GM12878 (cell line): Measurements from ENCODE around the gene ABT1. TPM values are rescaled to one million over a fixed set of nuclear protein-coding genes. Genes with fewer than 3 reads are reported as not detected.

Experiments
- FOXM1 ChIP-seq: IDR thresholded peaks from 2 replicates; pipeline ENCODE4 v1.6.1; 2012; ENCODE audit warnings: low read depth, mild to moderate bottlenecking, inconsistent platforms, low read length, moderate library complexity
- HDAC2 ChIP-seq: fragments of 200-600 bp; sonication (generic); IDR thresholded peaks from 2 replicates; pipeline ENCODE4 v1.6.1; 2017
- IKZF1 ChIP-seq: fragments of 450-650 bp; conservative IDR thresholded peaks from 2 replicates; pipeline ENCODE4 v1.6.1; 2017; ENCODE audit warnings: antibody characterized with exemption, mild to moderate bottlenecking
- MYC ChIP-seq: IDR thresholded peaks from 2 replicates; pipeline ENCODE4 v1.6.1; 2011; ENCODE audit warnings: mild to moderate bottlenecking, low read length, moderate library complexity, inconsistent platforms; ENCODE audit not compliant: insufficient read depth, insufficient replicate concordance, insufficient read length, severe bottlenecking
- RELA ChIP-seq: fragments of 450-650 bp; IDR thresholded peaks from 2 replicates; pipeline ENCODE4 v1.8.0; 2014; ENCODE audit warnings: borderline replicate concordance; ENCODE audit not compliant: partially characterized antibody
- STAT1 ChIP-seq: fragments of 450-650 bp; conservative IDR thresholded peaks from 2 replicates; pipeline ENCODE4 v1.6.1; 2014; ENCODE audit warnings: antibody characterized with exemption, mild to moderate bottlenecking
- TCF12 ChIP-seq: IDR thresholded peaks from 2 replicates; pipeline ENCODE4 v1.6.1; 2011; ENCODE audit warnings: low read depth, mild to moderate bottlenecking, low read length
- ZBED1 ChIP-seq: IDR thresholded peaks from 2 replicates; pipeline ENCODE4 v1.6.1; 2016; ENCODE audit warnings: borderline replicate concordance
- polyA plus RNA-seq, 11 experiments: library from polyadenylated mRNA; depleted of rRNA in 4 of 11; unstranded in 6 of 11; stranded (reverse) in 5 of 11; fragments of >200 nt; fragmentation: Nextera tagmentation in 4 of 11; fragmentation: Illumina TruSeq in 1 of 11; extraction: Ambion mirVana in 4 of 11; extraction: Trizol in 1 of 11; gene quantifications; 1 replicate in 1 of 11; 2 replicates in 10 of 11; pipeline versions ENCODE4 v1.2.1 to v1.2.3, GENCODE V29; 2011 to 2016; ENCODE audit warnings: inconsistent platforms in 2 of 11, missing spikeins in 2 of 11, low read depth in 1 of 11
- total RNA-seq, 4 experiments: library from RNA; depleted of rRNA in 3 of 4; stranded (reverse); fragments of >200 nt in 3 of 4; fragmentation: Illumina TruSeq in 1 of 4; extraction: Trizol in 1 of 4; gene quantifications; 2 replicates each; pipeline versions ENCODE4 v1.2.1 to v1.2.3, GENCODE V29; 2013 to 2021
- TF ChIP-seq, protein P1 (sequence below): fragments of 450-650 bp; IDR thresholded peaks from 2 replicates; pipeline ENCODE4 v1.6.1; 2017; ENCODE audit warnings: mild to moderate bottlenecking
- TF ChIP-seq, protein P2 (sequence below): IDR thresholded peaks from 2 replicates; pipeline ENCODE4 v1.6.1; 2012; ENCODE audit warnings: low read depth, low read length, improper control_type of control experiment

The ABT1 gene
- total and polyA plus RNA-seq, 10 of the 15 experiments (the other 5 are each of a cell fraction or from before 2014, with no cell fraction given), result 8.4 to 43.5 (median 28.2) TPM

DNA sequence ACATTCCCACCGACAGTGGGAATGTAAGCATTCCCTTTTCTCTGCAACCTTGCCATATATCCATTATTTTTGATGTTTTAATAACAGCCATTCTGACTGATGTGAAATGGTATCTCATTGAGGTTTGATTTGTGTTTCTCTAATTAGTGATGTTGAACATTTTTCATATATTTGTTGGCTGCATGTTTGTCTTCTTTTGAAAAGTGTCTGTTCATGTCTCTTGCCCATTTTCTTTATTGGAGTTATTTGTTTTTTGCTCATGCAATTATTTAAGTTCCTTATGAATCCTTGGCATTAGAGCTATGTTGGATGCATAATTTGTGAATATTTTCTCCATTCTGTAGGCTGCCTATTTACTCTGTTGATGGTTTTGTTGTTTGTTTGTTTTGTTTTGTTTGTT lies 18.0 kb upstream of the ABT1 start (continued):
- TF ChIP-seq, protein P1, sequence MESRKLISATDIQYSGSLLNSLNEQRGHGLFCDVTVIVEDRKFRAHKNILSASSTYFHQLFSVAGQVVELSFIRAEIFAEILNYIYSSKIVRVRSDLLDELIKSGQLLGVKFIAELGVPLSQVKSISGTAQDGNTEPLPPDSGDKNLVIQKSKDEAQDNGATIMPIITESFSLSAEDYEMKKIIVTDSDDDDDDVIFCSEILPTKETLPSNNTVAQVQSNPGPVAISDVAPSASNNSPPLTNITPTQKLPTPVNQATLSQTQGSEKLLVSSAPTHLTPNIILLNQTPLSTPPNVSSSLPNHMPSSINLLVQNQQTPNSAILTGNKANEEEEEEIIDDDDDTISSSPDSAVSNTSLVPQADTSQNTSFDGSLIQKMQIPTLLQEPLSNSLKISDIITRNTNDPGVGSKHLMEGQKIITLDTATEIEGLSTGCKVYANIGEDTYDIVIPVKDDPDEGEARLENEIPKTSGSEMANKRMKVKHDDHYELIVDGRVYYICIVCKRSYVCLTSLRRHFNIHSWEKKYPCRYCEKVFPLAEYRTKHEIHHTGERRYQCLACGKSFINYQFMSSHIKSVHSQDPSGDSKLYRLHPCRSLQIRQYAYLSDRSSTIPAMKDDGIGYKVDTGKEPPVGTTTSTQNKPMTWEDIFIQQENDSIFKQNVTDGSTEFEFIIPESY, result no peak
- TF ChIP-seq IKZF1 (no peak), STAT1 (no peak), FOXM1 (no peak), HDAC2 (no peak), RELA (no peak), TCF12 (no peak), MYC (no peak), ZBED1 (no peak)
- TF ChIP-seq, protein P2, sequence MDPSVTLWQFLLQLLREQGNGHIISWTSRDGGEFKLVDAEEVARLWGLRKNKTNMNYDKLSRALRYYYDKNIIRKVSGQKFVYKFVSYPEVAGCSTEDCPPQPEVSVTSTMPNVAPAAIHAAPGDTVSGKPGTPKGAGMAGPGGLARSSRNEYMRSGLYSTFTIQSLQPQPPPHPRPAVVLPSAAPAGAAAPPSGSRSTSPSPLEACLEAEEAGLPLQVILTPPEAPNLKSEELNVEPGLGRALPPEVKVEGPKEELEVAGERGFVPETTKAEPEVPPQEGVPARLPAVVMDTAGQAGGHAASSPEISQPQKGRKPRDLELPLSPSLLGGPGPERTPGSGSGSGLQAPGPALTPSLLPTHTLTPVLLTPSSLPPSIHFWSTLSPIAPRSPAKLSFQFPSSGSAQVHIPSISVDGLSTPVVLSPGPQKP, result no peak
